HG03571 (cell line): Measurements from ENCODE around the gene RASGRF2.
A peak's percentile ranks its signal among the peaks of the same experiment; 100 is the strongest.

Experiments
- ATAC-seq: cut with Tn5 transposase; IDR thresholded peaks from one replicate; pipeline ENCODE4 v1.9.1; 2021; ENCODE audit not compliant: unreplicated experiment

Gene RASGRF2

DNA sequence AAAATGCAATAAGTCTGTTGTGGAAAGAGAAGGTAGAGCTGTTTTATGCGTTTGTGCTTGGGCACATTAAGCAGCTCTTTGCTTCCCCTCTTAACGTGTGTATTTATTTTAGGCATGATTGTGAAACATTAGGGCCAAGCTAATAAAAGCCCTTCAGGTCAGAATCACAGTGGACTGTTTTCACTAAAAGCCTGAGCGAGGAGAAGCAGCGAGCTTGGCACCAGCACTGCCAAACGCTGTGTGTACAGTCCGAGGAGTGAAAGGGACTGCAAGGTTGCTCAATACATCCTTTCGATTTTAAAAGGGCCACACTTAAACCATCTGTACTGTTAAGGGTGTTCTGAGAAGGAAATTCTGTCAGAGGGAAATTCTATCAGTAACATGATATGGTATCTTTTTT is 165.8 kb downstream of the RASGRF2 start:
- no peak for ATAC-seq

DNA sequence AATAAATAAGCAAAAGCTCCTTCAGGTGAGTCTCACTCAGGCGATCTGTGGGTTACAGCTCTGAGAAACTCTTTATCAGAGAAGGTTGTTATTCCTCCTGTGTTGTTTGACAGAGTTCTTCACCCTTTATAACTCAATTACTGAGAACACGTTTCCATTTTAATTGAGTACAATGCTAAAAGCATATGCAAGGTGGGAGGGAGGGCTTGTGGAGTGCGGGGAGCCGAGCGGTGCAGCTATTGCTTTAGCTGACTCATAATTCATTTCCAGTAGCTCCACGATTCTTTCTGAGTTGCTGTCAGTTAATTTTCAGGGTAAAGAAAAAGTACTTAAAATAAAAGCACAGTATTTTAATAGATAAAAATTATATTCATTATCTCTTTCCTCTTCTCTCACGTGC is 168.3 kb downstream of the RASGRF2 start:
- ATAC-seq = no peak

DNA sequence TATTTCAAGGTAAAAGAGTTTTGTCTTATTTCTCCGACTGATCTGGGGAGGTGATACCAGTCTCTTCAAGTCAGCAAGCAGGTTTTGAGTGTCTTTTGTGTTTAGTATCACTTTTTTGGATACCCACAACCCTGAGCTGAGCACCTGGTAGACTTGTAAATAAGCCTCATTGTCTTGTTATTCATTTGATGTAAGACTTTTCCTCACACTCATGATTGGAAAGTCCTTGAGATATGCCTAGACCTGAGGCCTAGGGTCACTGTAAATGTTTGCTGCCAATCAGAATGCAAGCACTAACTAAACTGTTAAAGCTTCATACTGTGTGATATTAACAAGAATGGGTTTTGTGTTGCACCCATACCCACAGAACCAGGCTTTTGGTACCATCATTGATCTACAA is 172.2 kb downstream of the RASGRF2 start:
- ATAC-seq = no peak

DNA sequence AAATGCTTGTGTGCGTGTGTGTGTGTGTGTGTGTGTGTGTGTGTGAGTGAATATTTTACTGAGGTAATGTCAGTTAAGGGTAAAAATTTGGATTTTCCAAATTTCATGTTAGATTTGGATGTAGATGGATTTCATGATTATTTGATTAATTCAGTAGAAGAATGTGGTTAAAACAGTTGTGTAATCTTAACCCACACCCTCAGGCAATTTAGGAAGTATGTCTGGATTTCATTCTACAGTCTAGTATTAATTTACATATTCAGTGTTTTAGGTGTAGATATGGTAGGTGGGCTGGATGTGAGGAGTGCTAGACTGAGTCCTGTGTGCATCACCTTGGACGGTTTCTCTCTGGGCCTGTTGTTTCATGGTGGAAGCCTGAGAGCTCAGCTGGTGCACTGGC is 173.9 kb downstream of the RASGRF2 start:
- no peak for ATAC-seq

DNA sequence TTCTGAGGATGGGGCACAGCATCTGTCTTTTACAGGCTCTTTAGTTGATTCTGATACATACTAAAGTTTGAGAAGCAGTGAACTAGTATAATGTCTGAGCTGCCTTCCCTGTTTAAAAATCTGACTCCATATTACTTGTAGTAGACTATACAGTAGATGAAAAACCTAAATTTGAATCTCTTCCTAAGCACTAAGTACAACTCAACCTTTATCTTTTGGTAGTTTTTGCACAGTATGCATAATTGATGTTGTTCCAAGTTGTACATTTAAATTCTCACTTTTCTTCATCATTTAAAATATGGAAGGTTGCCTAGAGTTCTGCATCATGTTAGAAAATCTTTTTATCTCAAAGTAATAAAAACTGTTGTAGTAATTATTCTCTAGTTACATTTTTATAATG is 174.4 kb downstream of the RASGRF2 start:
- no peak for ATAC-seq

DNA sequence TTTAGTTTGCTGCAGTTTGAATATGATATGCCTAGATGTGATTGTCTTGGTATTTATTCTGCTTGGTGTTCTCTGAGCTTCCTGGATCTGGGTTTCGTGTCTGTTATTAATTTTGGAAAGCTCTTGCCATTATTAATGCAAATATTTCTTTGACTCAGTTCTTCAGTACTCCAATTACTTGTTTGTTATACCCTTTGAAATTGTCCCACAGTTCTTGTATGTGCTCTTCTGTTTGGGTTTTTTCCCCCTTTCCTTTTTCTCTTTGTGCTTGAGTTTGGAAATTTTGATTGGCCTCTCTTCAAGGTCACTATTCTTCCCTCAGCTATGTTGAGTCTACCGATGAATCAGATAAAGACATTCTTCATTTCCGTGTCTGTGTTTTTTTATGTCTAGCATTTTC is 176.4 kb downstream of the RASGRF2 start:
- no peak for ATAC-seq

DNA sequence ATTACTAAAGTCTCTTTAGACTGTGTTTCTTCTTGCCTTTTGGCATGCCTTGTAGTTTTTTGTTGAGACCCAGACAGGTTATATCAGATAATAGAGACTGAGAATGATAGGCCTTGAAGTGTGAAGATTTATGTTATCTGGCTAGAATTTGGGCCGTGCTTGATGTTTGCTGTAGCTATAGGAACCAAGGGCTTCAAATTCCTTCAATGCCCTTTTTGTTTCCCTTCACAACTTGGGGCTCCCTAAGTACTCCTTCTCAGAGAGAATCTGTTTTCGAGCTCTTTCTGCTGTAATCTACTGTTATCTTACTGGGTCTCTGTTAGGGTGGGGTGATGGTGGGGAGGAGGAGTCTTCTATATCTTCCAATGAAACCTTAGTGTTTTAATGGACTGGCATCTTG is 177.7 kb downstream of the RASGRF2 start:
- no peak for ATAC-seq

DNA sequence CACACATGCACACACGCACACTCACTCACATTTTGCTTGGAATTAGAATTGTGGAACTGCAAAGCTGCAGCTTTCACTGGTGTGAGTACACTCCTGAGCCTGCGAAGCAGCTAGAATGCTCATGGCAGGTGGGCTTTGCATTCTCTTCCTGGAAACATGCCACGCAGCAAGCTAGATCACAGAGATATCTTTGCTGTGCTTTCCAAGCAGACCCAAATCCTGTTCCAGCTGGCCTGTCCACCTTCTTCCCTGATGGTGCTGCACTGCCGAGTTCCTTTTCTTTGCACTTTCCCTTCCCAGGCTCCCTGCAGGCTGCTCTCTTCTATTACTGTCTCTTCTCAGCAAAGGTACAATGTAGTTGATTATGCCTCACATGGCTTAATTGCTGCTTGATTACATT is 180.3 kb downstream of the RASGRF2 start:
- ATAC-seq = no peak

DNA sequence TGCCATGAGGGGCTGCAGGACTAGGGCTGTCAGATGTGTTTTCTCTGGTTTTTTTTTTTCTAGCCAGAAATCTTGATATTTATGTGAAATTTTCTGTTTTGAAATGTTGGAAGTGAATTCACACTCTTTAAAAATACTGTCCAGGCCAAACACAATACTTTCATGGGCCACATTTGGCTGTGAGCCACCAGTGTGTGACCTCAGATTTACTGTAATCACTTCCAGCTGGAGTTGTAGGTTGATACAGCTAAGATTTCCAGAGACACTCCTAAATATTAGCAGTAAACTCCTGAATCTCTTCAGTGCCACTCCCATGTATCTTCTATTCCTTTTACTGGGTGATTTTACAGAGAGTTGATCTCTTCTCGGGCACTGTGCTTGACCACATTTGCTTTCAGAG is 180.8 kb downstream of the RASGRF2 start:
- no peak for ATAC-seq

DNA sequence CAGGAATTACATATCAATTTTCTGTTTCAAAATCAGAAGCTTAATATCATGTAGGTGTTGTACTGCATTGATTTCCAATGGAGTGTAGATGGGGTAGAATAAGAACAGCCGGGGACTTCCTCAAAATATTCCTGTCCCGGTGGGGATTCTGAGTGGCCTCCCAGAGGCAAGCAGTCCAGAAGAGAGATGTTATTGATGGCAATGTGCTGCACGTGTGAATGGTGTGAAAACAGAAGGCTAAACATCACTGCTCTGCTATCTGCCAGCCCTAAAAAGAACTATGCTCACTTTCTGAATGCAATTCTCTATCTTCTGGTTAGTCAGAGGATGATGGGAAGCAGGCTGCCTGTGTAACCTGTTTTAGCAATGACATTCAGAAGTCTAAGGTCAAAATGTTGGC is 181.9 kb downstream of the RASGRF2 start:
- no peak for ATAC-seq

DNA sequence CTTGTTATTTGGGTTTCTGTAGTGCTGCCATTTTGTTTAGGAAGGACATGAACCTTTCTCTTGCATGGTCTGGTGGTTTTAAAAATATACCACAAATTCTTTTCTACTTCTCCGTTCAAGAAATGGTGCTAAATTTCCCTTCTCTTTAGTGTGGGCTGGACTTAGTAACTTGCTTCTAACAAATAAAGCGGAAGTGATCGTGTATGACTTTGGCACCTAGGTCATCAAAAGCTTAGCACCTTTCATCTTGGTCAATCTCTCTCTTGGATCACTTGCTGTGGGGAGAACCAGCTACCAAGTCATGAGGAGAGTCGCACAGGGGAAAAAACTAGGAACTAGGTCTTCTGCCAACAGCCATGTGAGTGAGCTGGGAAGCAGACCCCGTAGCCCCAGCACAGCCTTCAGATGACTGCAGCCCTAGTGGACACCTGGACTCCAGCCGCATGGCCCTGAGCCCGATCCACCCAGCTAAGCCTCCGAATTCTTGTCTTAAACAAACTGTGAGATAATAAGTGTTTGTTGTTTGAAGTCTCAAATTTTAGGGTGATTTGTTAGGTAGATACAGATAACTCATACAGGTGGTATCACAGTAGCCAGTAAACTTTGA is 185.3 kb downstream of the RASGRF2 start:
- no peak for ATAC-seq

DNA sequence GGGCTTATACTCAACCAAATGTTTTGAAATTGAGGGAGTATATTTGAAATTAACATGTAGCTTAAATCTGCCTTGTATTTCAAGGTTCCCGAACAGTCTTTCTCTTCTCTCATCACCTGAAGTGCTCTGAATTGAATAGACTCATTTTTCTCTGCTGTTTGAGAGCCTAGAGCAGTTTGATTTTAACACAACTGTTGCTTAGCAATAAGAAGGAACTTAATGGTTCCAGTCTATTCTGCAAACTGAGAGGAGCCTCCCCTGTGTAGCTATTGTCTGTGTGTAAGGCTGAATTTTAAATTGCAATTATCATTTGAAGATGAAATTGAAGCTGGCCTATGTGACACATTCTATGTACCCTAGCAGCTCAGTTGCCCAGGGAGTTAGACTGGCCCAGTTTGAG is 185.9 kb downstream of the RASGRF2 start:
- ATAC-seq = no peak

DNA sequence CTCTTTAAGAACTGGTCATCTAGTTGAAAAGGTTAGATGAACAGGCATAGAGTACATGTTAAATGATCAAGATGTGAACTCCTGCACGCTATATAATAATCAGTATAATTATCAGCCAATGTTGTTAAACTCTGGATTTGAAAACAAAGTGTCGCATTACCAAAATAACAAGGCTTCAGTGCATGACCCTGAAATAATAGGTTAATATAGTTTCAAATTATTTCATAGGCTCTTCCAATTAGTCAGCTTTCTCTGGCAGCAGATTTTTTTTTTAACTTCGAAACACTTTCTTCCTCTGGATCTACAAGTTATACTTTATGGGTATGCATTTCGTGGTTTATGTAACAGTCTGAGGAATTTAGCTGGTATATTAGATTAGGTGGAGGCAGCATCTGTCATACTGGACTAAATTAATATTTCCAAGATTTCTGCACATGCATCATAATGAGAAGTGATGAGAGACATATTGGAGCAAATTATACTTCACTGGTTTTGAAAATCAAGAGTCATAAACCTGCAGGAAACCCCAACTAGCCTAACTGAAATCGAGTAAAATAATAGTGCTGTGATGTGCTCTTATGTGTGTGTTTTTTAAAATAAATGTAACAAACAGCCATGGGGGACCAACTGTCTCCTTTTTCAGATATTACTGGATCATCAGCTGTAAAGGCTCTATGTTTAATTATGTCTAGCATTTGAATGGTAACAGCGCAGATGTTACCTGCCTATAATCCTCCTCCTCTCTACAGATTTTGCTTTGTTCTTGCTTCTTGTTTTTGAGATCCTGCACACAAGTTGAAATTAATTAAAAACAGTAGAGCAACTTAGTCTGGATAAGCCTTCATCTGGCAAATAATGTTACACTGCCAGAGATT is 187.1 kb downstream of the RASGRF2 start:
- no peak for ATAC-seq

DNA sequence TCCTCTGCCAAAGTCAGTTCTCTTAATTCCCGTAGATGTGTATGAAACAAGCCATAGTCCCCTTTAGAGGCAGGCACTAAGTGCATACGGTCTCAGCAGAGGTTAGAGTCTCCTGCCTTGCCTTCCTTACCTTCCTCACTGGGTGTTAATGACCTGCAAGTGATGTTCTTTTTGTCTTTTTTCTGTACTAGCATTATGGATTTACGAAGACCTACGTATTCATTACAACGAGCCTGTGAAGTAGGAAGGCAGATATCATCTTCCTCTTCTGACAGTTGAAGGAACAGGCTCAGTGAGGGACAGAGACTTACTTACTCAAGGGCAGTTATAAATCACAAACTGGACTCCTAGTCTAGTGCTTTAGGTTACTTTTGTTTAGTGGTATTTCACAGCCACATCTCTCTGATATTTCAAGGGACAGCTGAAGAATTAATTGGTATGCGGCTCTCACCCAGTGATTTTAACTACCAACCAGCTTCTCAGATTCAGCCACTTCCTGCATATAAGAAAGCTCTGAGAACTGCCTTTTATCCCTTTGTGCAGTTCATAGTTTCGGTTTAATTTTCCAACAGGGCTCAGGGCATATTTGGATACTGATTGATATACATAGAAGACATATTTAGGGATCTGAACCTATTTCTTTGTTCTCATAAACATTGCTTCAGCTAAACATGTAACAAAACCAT is 187.9 kb downstream of the RASGRF2 start:
- ATAC-seq = no peak

DNA sequence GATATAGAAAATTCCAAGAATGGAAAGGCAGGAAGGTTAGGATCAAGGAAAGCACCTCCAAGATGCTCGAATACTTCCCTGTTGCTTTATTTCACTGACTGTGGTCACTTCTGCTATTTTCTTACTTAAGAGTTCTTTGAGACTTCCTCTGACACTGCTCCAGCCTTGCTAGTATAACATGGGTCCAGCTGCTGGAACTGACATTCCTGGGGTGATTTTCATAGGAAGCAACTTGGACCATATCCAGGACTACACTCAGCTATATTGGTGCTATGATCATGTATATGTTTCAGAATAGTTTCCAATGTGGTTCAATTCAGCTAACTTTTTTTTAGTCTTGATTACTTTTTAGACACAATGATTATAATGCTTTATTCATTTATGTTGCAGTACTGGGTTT is 191.4 kb downstream of the RASGRF2 start:
- no peak for ATAC-seq

DNA sequence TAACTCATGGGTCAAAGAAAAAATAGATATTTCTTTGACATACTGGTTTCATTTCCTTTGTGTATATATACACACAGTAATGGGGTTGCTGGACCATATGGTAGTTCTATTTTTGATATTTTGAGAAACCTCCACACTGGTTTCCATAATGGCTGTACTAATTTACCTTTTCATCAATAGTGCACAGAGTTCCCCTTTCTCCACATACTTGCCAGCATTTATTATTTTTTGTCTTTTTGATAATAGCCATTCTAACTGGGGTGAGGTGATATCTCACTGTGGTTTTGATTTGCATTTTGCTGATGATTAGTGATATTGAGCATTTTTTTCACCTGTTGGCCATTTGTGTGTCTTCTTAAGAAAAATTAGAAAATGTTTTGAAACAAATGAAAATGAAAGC is 194.6 kb downstream of the RASGRF2 start:
- ATAC-seq = no peak

DNA sequence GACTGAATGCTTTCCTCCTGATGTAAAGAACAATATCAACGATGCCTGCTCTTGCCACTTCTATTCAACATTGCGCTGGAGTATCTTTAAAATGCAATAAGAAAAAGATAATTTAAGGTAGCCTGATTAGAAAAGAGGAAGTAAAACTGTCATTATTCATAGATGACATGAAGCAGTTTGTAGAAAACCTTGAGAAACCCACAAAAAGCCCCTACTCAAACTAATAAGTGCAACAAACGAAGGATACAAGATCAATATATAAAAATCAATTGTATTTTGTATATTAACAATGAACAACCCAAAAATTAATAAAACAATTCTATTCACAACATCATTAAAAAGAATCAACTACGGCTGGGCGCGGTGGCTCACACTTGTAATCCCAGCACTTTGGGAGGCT is 196.6 kb downstream of the RASGRF2 start:
- no peak for ATAC-seq

DNA sequence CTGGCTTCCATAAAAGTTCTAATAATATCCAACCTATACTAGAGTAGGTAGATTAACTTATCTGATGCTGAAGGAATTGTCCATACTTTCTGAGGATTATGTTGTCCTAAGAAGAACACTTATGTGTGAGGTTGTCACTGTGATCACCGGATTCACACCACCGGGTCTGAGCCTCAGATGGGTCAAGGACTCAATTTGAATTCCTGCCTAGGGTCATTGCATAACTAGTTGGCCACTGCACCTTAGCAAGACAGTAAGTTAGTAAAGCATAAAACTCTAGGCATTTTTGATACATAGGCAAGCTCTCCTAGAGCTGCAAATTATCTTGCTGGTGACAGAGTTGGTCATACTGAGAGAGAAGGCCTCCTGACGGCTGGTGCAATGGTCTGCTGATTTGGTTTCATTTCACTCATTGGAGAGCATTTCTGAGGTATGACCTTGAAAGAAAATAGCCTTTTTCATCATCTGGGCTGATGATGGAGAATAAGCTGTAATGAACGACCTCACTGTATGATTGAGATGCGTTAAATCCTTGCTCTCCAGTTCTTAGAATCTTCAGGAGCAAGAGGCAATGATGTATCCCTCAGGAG is 200.9 kb downstream of the RASGRF2 start:
- ATAC-seq = peak; percentile 72

DNA sequence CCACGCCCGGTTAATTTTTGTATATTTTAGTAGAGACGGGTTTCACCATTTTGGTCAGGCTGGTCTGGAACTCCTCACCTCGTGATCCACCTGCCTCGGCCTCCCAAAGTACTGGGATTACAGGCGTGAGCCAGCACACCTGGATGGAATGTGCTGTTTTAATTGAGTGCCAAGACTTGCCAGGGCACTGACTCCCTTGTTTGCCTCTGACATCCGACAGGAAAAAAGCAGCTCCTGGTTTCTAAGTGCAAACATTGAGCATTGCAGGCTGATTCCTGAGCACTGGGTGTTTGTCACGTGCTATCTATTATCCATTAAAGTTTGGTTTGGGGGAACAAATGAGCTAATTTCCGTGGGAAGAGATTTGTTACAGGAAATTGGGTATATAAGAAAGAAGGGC is 202.3 kb downstream of the RASGRF2 start:
- ATAC-seq = no peak

DNA sequence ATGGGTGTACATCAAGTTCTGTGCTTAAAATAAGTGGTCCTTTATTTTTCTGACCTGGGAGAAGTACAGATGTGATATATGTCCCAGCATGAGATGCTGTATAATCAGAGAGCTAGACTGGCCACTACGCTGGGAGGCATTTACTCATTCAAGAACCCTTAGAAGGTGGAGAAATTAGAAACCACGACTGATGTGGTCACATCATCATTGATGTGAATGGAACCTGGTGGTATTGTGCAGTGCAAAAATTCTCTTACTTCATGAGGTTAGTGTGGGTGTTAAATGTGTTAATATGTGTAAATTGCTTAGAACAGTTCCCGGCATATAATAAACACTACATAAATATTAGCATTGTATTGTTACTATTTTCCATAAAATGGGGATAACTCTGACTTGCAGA is 203.5 kb downstream of the RASGRF2 start:
- no peak for ATAC-seq

DNA sequence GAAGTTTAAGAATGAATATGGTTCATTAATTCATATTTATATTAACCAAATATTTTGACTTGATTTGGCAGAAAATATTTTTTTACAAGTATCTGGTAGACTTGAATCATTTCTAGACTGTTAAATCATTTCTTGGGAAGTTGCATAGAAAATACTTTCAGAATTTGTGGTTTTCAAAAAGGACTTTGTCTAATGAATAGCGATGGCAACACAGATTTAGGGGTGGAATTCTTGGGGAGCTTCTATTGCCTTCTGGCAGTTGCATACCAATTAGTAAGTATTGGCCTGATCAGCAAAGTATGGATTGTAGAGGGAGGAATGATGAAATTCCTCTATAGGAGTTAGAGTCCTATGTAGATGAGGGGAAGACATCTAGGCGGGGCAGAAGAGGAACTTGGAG is 204.3 kb downstream of the RASGRF2 start:
- ATAC-seq = no peak

DNA sequence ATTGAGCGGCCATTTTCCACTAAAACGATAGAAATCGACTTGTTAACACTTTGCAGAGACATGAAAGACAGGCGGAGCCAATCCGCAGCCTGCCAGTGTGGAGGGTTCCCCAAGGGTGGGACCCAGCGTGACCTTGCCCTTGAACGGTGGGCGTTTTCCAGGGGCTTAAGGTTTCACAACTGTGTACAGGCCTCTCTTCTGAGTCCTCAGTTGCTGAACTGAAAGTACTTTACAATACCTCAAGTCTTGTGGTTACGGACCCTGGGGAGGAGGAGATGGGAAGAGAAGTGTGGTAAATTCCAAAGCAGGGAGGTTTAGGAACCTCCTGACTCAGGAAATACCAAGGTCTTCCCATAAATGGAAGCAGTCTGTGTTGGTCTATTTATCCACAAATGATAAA is 204.8 kb downstream of the RASGRF2 start:
- ATAC-seq = no peak
